IMR-90 (cell line): ENCODE results near the gene FNDC3B. TPM values are rescaled to one million over a fixed set of nuclear protein-coding genes. Genes with fewer than 3 reads are reported as not detected.

Experiments
- ATAC-seq: fragments of 200-7000 bp; cut with Tn5 transposase; 2 replicates; pipeline ENCODE4 v1.9.1; 2020; ENCODE audit warnings: low read depth, mild to moderate bottlenecking, moderate library complexity
- BruUV-seq: library from RNA; stranded (reverse); fragments of 400-500 nt; replicated peaks from 2 replicates; lab custom pipeline; 2021; lab: Mats Ljungman, UMichigan
- CTCF ChIA-PET: fragments of 300-600 bp; formaldehyde crosslinking; extraction: SDS; loops from one replicate; lab custom pipeline; 2021; ENCODE audit warnings: antibody characterized with exemption; lab: Yijun Ruan, JAX
- POLR2A ChIA-PET: fragments of 300-600 bp; sonication (Branson Sonifier 250); formaldehyde crosslinking; loops from one replicate; lab custom pipeline; 2022; ENCODE audit warnings: antibody characterized with exemption; ENCODE audit not compliant: unreplicated experiment; lab: Charles Lee
- DNase-seq: peaks from one replicate; pipeline ENCODE4 v3.0.0; 2013
- H2AFZ ChIP-seq: replicated peaks from 2 replicates; pipeline ENCODE3; 2013; ENCODE audit warnings: low read length, mild to moderate bottlenecking; ENCODE audit not compliant: poor library complexity
- H2AK5ac ChIP-seq: 2 replicates; pipeline ENCODE4 v1.6.1; 2013; ENCODE audit warnings: low read depth, low read length, inconsistent platforms
- H2AK9ac ChIP-seq: replicated peaks from 2 replicates; pipeline ENCODE3; 2013; ENCODE audit warnings: mild to moderate bottlenecking, low read depth, low read length, moderate library complexity; ENCODE audit not compliant: poor library complexity
- H2BK120ac ChIP-seq: 2 replicates; pipeline ENCODE4 v1.6.1; 2013; ENCODE audit warnings: low read depth, low read length, inconsistent platforms
- H2BK15ac ChIP-seq: 3 replicates; pipeline ENCODE4 v1.6.1; 2013; ENCODE audit warnings: low read depth, low read length, inconsistent platforms
- H2BK20ac ChIP-seq: 2 replicates; pipeline ENCODE4 v1.6.1; 2013; ENCODE audit warnings: low read depth, mild to moderate bottlenecking, inconsistent platforms, low read length, moderate library complexity
- H2BK5ac ChIP-seq: 2 replicates; pipeline ENCODE4 v1.6.1; 2013; ENCODE audit warnings: mild to moderate bottlenecking, low read depth, low read length, inconsistent platforms; ENCODE audit not compliant: poor library complexity, severe bottlenecking
- H3K14ac ChIP-seq: replicated peaks from 2 replicates; pipeline ENCODE4 v1.6.1; 2013; ENCODE audit warnings: low read depth, low read length, inconsistent platforms
- H3K18ac ChIP-seq: 2 replicates; pipeline ENCODE4 v1.6.1; 2013; ENCODE audit warnings: low read depth, low read length, control low read depth
- H3K23ac ChIP-seq: 2 replicates; pipeline ENCODE4 v1.6.1; 2013; ENCODE audit warnings: low read depth, low read length, inconsistent platforms
- H3K27ac ChIP-seq: 2 replicates; pipeline ENCODE4 v1.5.1; 2013; ENCODE audit warnings: mild to moderate bottlenecking, control low read depth, low read length; ENCODE audit not compliant: insufficient read depth
- H3K27me3 ChIP-seq: 2 replicates; pipeline ENCODE4 v1.6.1; 2013; ENCODE audit warnings: low read length; ENCODE audit not compliant: control insufficient read depth, insufficient read depth
- H3K36me3 ChIP-seq: 2 replicates; pipeline ENCODE4 v1.6.1; 2013; ENCODE audit warnings: low read length, mixed read lengths; ENCODE audit not compliant: control insufficient read depth, insufficient read depth
- H3K4ac ChIP-seq: 2 replicates; pipeline ENCODE4 v1.6.1; 2013; ENCODE audit warnings: low read depth, low read length, inconsistent platforms
- H3K4me1 ChIP-seq: 2 replicates; pipeline ENCODE4 v1.6.1; 2013; ENCODE audit warnings: low read length, mixed read lengths; ENCODE audit not compliant: control insufficient read depth, insufficient read depth
- H3K4me2 ChIP-seq: 2 replicates; pipeline ENCODE4 v1.6.1; 2013; ENCODE audit warnings: low read depth, mild to moderate bottlenecking, control low read depth, low read length, moderate library complexity
- H3K4me3 ChIP-seq: 2 replicates; pipeline ENCODE4 v1.5.1; 2013; ENCODE audit warnings: low read depth, mild to moderate bottlenecking, control low read depth, low read length, moderate library complexity; ENCODE audit not compliant: insufficient read depth
- H3K56ac ChIP-seq: 2 replicates; pipeline ENCODE4 v1.6.1; 2013; ENCODE audit warnings: low read length, inconsistent platforms; ENCODE audit not compliant: insufficient read depth; ENCODE audit errors: extremely low read depth
- H3K79me1 ChIP-seq, 2 experiments: 2 replicates each; pipeline ENCODE4 v1.6.1; 2013; ENCODE audit warnings: low read length in 2 of 2, inconsistent platforms in 1 of 2, low read depth in 1 of 2
- H3K9ac ChIP-seq: 2 replicates; pipeline ENCODE4 v1.6.1; 2013; ENCODE audit warnings: low read depth, low read length, control low read depth
- H3K9me1 ChIP-seq: 2 replicates; pipeline ENCODE4 v1.6.1; 2013; ENCODE audit warnings: low read length, inconsistent platforms; ENCODE audit not compliant: insufficient read depth
- H3K9me3 ChIP-seq: 2 replicates; pipeline ENCODE4 v1.6.1; 2013; ENCODE audit warnings: low read length; ENCODE audit not compliant: control insufficient read depth, insufficient read depth
- H4K20me1 ChIP-seq: 2 replicates; pipeline ENCODE4 v1.6.1; 2013; ENCODE audit warnings: low read length, inconsistent platforms; ENCODE audit not compliant: insufficient read depth
- H4K5ac ChIP-seq: 2 replicates; pipeline ENCODE4 v1.6.1; 2013; ENCODE audit warnings: mild to moderate bottlenecking, low read depth, low read length, control low read depth
- H4K8ac ChIP-seq, 2 experiments: 2 replicates each; pipeline ENCODE4 v1.6.1; 2013; ENCODE audit warnings: low read depth in 2 of 2, low read length in 2 of 2, control low read depth in 1 of 2, inconsistent platforms in 1 of 2
- H4K91ac ChIP-seq: 2 replicates; pipeline ENCODE4 v1.6.1; 2013; ENCODE audit warnings: low read depth, low read length, inconsistent platforms; ENCODE audit not compliant: insufficient read depth
- FOS ChIP-seq: fragments of 150-350 bp; IDR thresholded peaks from 2 replicates; pipeline ENCODE4 v1.6.1; 2016; ENCODE audit warnings: low read depth, low read length
- MAFK ChIP-seq: IDR thresholded peaks from 2 replicates; pipeline ENCODE4 v1.6.1; 2012; ENCODE audit warnings: low read depth, low read length, improper control_type of control experiment
- RAD21 ChIP-seq: IDR thresholded peaks from 2 replicates; pipeline ENCODE4 v1.6.1; 2012; ENCODE audit warnings: low read length, improper control_type of control experiment
- USF2 ChIP-seq: fragments of 150-350 bp; IDR thresholded peaks from 2 replicates; pipeline ENCODE4 v1.6.1; 2017; ENCODE audit warnings: mild to moderate bottlenecking, antibody characterized with exemption, low read length, low read depth
- WGBS, 2 experiments: methylation state at CpG; one replicate each; pipeline versions ENCODE4 v1.1.5 to v1.1.7; 2013; ENCODE audit warnings: missing lambda C conversion rate in 2 of 2; ENCODE audit not compliant: insufficient read length in 1 of 2; ENCODE audit errors: extremely low coverage in 2 of 2; 5-methylcytosine and 5-hydroxymethylcytosine counted together
- dilution Hi-C: fragments of 300-500 bp; cut with HindIII; formaldehyde crosslinking; loops from one replicate; pipeline ENCODE4 v1.14.3; 2018; ENCODE audit warnings: low sequenced_read_pairs; ENCODE audit not compliant: unreplicated experiment
- in situ Hi-C: fragments of 300-500 bp; cut with MboI; formaldehyde crosslinking; loops from 3 replicates; pipeline ENCODE4 v1.14.3; 2019; ENCODE audit warnings: low sequenced_read_pairs, inconsistent platforms, mixed read lengths
- intact Hi-C: fragments of 100-400 bp; cut with micrococcal nuclease; formaldehyde crosslinking; loops from 2 replicates; pipeline ENCODE4 v1.10.0; 2022
- polyA plus RNA-seq, 3 experiments: library from polyadenylated mRNA; depleted of rRNA; stranded (reverse); fragments of >200 nt; gene quantifications; 2 replicates each; pipeline ENCODE4 v1.2.3, GENCODE V29; 2012; ENCODE audit warnings: low replicate concordance in 1 of 3
- total RNA-seq: library from RNA; depleted of rRNA; stranded (reverse); fragments of >200 nt; gene quantifications from 2 replicates; pipeline ENCODE4 v1.2.3, GENCODE V29; 2012

FNDC3B gene
- total and polyA plus RNA-seq, 2 of the 4 experiments (the other 2 are of a cell fraction) = 23.9 to 150 TPM

DNA sequence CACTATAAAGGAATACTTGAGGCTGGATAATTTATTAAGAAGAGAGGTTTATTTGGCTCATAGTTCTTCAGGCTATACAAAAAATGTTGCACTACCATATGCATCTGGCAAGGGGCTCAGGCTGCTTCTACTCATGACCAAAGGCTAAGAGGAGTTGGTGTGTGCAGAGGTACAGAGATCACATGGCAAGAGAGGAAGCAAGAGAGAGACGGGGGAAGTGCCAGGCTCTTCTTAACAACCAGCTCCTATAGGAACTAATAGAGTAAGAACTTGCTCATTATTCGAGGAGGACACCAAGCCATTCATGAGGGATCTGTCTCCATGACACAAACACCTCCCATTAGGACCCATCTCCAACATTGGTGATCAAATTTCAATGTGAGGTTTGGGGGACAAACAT is 6.0 kb upstream of the FNDC3B start:
- Histone ChIP-seq H3K4ac (no peak overlapping the region), H3K4me2 (no peak overlapping the region), H2AK5ac (no peak overlapping the region), H3K4me3 (no peak overlapping the region), H2BK120ac (no peak overlapping the region), H2BK15ac (no peak overlapping the region), H3K36me3 (no peaks in the 10 kb centered on the region), H2AFZ (no peak overlapping the region), H2BK5ac (no peak overlapping the region), H4K20me1 (no peaks in the 10 kb centered on the region), H3K79me1 (0 out of 4 replicates have a peak, but pooled peaks cover 0 to under 1% of the 10 kb centered on the region in 2 experiments), H3K14ac (no peak overlapping the region), H3K23ac (no peak overlapping the region), H3K4me1 (no peaks in the 10 kb centered on the region), H3K56ac (no peak overlapping the region), H3K9ac (no peak overlapping the region), H4K8ac (no peak overlapping the region), H2AK9ac (no peak overlapping the region), H3K27ac (no peak overlapping the region), H3K27me3 (no peaks in the 10 kb centered on the region), H4K5ac (no peak overlapping the region), H3K9me1 (no peaks in the 10 kb centered on the region), H2BK20ac (no peak overlapping the region), H3K9me3 (peaks cover 3% of the 10 kb centered on the region), H3K18ac (no peak overlapping the region), H4K91ac (no peak overlapping the region)
- intact Hi-C loops = no loop called here
- BruUV-seq = no TSS peak
- ChIA-PET CTCF (no interaction called here), POLR2A (no interaction called here)
- no peak for DNase-seq
- in situ Hi-C loops = no loop called here
- no peak for ATAC-seq
- dilution Hi-C loops = no loop called here
- no CpG with 5 or more reads among the region's 2 CpGs for WGBS, 2 experiments
- no peak for TF ChIP-seq RAD21
- TF ChIP-seq MAFK = no peak
- no peak for TF ChIP-seq FOS
- TF ChIP-seq USF2 = no peak
